Neuronal stem cell (in vitro differentiated cells): ENCODE data around the gene CD302. TPM values are rescaled to one million over a fixed set of nuclear protein-coding genes. Genes with fewer than 3 reads are reported as not detected.
A peak's percentile ranks its signal among the peaks of the same experiment; 100 is the strongest.

ENCODE experiments used
- DNase-seq: peaks from one replicate; pipeline ENCODE4 v3.0.0-alpha.2; 2013; ENCODE audit warnings: low spot score
- H2AFZ ChIP-seq: one replicate; pipeline ENCODE4 v1.6.1; 2013; ENCODE audit warnings: mild to moderate bottlenecking, low read length, inconsistent platforms
- H2AK5ac ChIP-seq: 2 replicates; pipeline ENCODE4 v1.6.1; 2013; ENCODE audit warnings: low read depth, mild to moderate bottlenecking, inconsistent platforms, low read length, moderate library complexity, mixed read lengths
- H2BK120ac ChIP-seq: 2 replicates; pipeline ENCODE4 v1.6.1; 2013; ENCODE audit warnings: low read depth, mild to moderate bottlenecking, inconsistent platforms, low read length, moderate library complexity, mixed read lengths
- H2BK12ac ChIP-seq: one replicate; pipeline ENCODE4 v1.6.1; 2013; ENCODE audit warnings: low read length, inconsistent platforms
- H2BK15ac ChIP-seq: 2 replicates; pipeline ENCODE4 v1.6.1; 2013; ENCODE audit warnings: mild to moderate bottlenecking, low read length, inconsistent platforms, mixed read lengths
- H2BK5ac ChIP-seq: one replicate; pipeline ENCODE4 v1.6.1; 2013; ENCODE audit warnings: inconsistent platforms, mild to moderate bottlenecking, low read length, moderate library complexity
- H3K14ac ChIP-seq: one replicate; pipeline ENCODE4 v1.6.1; 2013; ENCODE audit warnings: low read length, inconsistent platforms
- H3K18ac ChIP-seq: 2 replicates; pipeline ENCODE4 v1.6.1; 2013; ENCODE audit warnings: low read length, inconsistent platforms
- H3K23ac ChIP-seq: 2 replicates; pipeline ENCODE4 v1.6.1; 2013; ENCODE audit warnings: low read depth, mild to moderate bottlenecking, mixed read lengths, low read length, inconsistent platforms; ENCODE audit not compliant: poor library complexity
- H3K27ac ChIP-seq: replicated peaks from 3 replicates; pipeline ENCODE4 v1.5.1; 2013; ENCODE audit warnings: low read length, inconsistent platforms
- H3K27me3 ChIP-seq, 3 experiments: 2 replicates each; pipeline ENCODE4 v1.6.1; 2013; ENCODE audit warnings: low read length in 3 of 3, mild to moderate bottlenecking in 2 of 3, inconsistent platforms in 1 of 3, low read depth in 1 of 3, mixed read lengths in 1 of 3, moderate library complexity in 1 of 3; ENCODE audit not compliant: control insufficient read depth in 3 of 3, insufficient read depth in 3 of 3
- H3K36me3 ChIP-seq, 2 donors: replicated peaks in 1 of 2; 2 replicates each; pipeline ENCODE4 v1.6.1; 2013; ENCODE audit warnings: low read length in 2 of 2; ENCODE audit not compliant: control insufficient read depth in 2 of 2, insufficient read depth in 2 of 2
- H3K4ac ChIP-seq: 2 replicates; pipeline ENCODE4 v1.6.1; 2013; ENCODE audit warnings: inconsistent platforms, mild to moderate bottlenecking, low read length, moderate library complexity
- H3K4me1 ChIP-seq, 2 donors: 1 replicate in 1 of 2; 2 replicates in 1 of 2; pipeline ENCODE4 v1.6.1; 2013; ENCODE audit warnings: low read length in 2 of 2, low read depth in 1 of 2; ENCODE audit not compliant: control insufficient read depth in 2 of 2, insufficient read depth in 1 of 2
- H3K4me2 ChIP-seq: one replicate; pipeline ENCODE4 v1.6.1; 2013; ENCODE audit warnings: mild to moderate bottlenecking, low read length, inconsistent platforms; ENCODE audit not compliant: insufficient read depth, poor library complexity, severe bottlenecking
- H3K4me3 ChIP-seq, 2 donors: 2 replicates each; pipeline ENCODE4 v1.5.1; 2013; ENCODE audit warnings: low read length in 2 of 2, mild to moderate bottlenecking in 2 of 2, inconsistent platforms in 1 of 2, moderate library complexity in 1 of 2
- H3K79me1 ChIP-seq: one replicate; pipeline ENCODE4 v1.6.1; 2013; ENCODE audit warnings: low read depth, mild to moderate bottlenecking, inconsistent platforms, low read length, moderate library complexity
- H3K9ac ChIP-seq: one replicate; pipeline ENCODE4 v1.6.1; 2013; ENCODE audit warnings: mild to moderate bottlenecking, low read depth, low read length, inconsistent platforms; ENCODE audit not compliant: poor library complexity
- H3K9me3 ChIP-seq, 2 donors: replicated peaks in 1 of 2; 2 replicates each; pipeline versions ENCODE3 to v1.6.1; 2013; ENCODE audit warnings: low read length in 2 of 2, mild to moderate bottlenecking in 2 of 2, inconsistent platforms in 1 of 2, low read depth in 1 of 2, mixed read lengths in 1 of 2, moderate library complexity in 1 of 2; ENCODE audit not compliant: control insufficient read depth in 2 of 2, insufficient read depth in 1 of 2
- H4K8ac ChIP-seq: one replicate; pipeline ENCODE4 v1.6.1; 2013; ENCODE audit warnings: low read depth, mild to moderate bottlenecking, inconsistent platforms, low read length, moderate library complexity
- H4K91ac ChIP-seq: one replicate; pipeline ENCODE4 v1.6.1; 2013; ENCODE audit warnings: low read length, low read depth, mild to moderate bottlenecking, inconsistent platforms; ENCODE audit not compliant: poor library complexity
- WGBS, 2 donors: extraction: QIAGEN DNeasy Blood & Tissue Kit; methylation state at CpG; one replicate each; pipeline ENCODE4 v1.1.7; 2013; ENCODE audit warnings: missing lambda C conversion rate in 2 of 2, mixed read lengths in 1 of 2; ENCODE audit not compliant: insufficient read length in 2 of 2, insufficient replicate concordance in 1 of 2; ENCODE audit errors: extremely low coverage in 2 of 2; 5-methylcytosine and 5-hydroxymethylcytosine counted together
- polyA plus RNA-seq, 2 experiments: library from polyadenylated mRNA; stranded (reverse); fragments of 200-250 nt; gene quantifications; one replicate each; pipeline ENCODE4 v1.2.3, GENCODE V29; 2013

The CD302 gene, protein sequence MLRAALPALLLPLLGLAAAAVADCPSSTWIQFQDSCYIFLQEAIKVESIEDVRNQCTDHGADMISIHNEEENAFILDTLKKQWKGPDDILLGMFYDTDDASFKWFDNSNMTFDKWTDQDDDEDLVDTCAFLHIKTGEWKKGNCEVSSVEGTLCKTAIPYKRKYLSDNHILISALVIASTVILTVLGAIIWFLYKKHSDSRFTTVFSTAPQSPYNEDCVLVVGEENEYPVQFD
- polyA plus RNA-seq (2013, experiment 1 of 2) = 0.79 TPM
- 0.96 TPM for polyA plus RNA-seq (2013, experiment 2 of 2)

DNA sequence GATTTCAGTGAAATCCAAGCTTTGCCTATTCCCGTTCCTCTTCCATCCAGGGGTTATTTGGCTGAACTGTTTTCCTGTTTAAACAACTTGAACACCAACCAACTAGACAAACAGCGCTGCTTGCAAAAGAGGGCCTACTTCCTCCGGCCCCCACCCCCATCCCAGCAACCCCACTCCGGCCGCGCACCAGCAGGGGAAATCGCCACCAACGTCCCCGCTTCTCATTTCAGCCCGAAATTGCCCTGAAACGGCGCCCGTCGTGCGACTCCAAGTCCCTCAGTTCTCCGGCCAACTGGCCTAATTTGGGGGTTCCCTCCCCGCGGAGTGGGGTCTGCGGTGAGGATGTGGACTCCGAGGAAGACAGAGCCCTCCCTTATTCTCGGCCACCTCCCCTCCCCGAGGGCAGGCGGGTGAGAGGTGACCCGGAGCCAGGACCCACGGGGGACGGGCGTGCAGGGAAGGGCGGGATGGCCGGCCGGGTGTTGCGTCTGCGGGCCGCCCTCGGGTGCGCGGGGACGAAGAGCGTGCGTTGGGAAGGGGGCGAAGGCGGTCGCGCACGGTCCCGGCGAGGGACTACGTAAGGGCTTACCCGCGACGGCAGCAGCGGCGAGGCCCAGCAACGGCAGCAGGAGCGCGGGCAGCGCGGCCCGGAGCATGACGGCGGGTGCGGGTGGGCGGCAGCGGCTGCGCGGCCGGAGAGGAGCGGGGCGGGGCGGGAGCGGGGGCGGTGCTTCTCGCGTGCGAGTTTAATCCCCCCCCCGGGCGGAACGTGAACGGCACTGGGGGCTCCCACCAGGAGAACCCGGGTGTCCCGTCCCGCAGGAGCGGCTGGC is at the start of gene CD302:
TSS of gene CD302 (minus strand) at position 666 of the 833 bp plus-strand sequence. CDS start at position 656, 10 bp downstream.
- Histone ChIP-seq H3K27me3 (peaks cover 6 to 35% (median 26%) of the 10 kb centered on the region in 3 experiments), H2BK5ac (no peak within 1 kb of the TSS), H2AK5ac (peak within 1 kb of the TSS; percentile 36), H3K14ac (peak within 1 kb of the TSS; percentile 64), H3K18ac (peak within 1 kb of the TSS; percentile 97), H3K27ac (no peak within 1 kb of the TSS), H3K9ac (peak within 1 kb of the TSS; percentile 85), H3K79me1 (no peaks in the 10 kb centered on the region), H2BK15ac (peak within 1 kb of the TSS; percentile 73), H2BK12ac (peak within 1 kb of the TSS; percentile 66), H3K23ac (peak within 1 kb of the TSS; percentile 93), H4K91ac (no peak within 1 kb of the TSS), H2BK120ac (peak within 1 kb of the TSS; percentile 81), H3K9me3 (no peaks in the 10 kb centered on the region), H3K36me3 (no peaks in the 10 kb centered on the region), H2AFZ (peak within 1 kb of the TSS; percentile 84), H3K4me1 (no peaks in the 10 kb centered on the region), H3K4me3 (peak within 1 kb of the TSS; percentile 35 to 85), H4K8ac (peak within 1 kb of the TSS; percentile 27), H3K4me2 (peak within 1 kb of the TSS; percentile 72), H3K4ac (peak within 1 kb of the TSS; percentile 27)
- no CpG with 5 or more reads among the region's 82 CpGs for WGBS, 2 donors
- DNase-seq = peak; percentile 35

DNA sequence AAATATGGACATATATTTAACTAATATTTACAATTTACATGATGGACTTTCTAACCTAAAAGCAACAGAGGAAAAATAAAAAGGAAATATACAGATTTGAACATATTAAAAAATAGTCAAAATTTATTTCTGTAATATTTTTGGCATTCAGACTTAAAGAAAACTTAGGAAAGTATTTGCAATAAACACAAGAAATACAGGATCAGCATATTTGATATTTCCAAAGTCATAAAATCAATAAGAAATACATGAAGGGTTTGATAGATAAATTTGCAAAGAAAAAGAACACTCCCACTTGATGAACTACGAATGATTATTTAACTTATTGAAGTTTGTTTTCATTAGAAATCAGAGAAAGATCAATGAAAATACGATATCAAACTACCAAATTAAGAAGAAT is 48.6 kb upstream of the CD302 start:
- H3K18ac ChIP-seq = no peak overlapping the region
- no peaks in the 10 kb centered on the region for H3K36me3 ChIP-seq
- H3K79me1 ChIP-seq = no peaks in the 10 kb centered on the region
- H2BK120ac ChIP-seq = no peak overlapping the region
- no peaks in the 10 kb centered on the region for H3K4me1 ChIP-seq
- H3K9me3 ChIP-seq = no peaks in the 10 kb centered on the region
- DNase-seq = no peak
- no peak overlapping the region for H3K9ac ChIP-seq
- H4K8ac ChIP-seq = no peak overlapping the region
- no peak overlapping the region for H3K4me2 ChIP-seq
- no peak overlapping the region for H2AFZ ChIP-seq
- H3K27ac ChIP-seq = no peak overlapping the region
- H3K27me3 ChIP-seq = no peaks in the 10 kb centered on the region
- no peak overlapping the region for H3K4ac ChIP-seq
- no CpG with 5 or more reads among the region's 2 CpGs for WGBS, 2 donors
- H2BK15ac ChIP-seq = no peak overlapping the region
- no peak overlapping the region for H3K4me3 ChIP-seq
- no peak overlapping the region for H2AK5ac ChIP-seq
- no peak overlapping the region for H2BK5ac ChIP-seq
- no peak overlapping the region for H3K23ac ChIP-seq
- H4K91ac ChIP-seq = no peak overlapping the region
- H3K14ac ChIP-seq = no peak overlapping the region
- H2BK12ac ChIP-seq = no peak overlapping the region

DNA sequence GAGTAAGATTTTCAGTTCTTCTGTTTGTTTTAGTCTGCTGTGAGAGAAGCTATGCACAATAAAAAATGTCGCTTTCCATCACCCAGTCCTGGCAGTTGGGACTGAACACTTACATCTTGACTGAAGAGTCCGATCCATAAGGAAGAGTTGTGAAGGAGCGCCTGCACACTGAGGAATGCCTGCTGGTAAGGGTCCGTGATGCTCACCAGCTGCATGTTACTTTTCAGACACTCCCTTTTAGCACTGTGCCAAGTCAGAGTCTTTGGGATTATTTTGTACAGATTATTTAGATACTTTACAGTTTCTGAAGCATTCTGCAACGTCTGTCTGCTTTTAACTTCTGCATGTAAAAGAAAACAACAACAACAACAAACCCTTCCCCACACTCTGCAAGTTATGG is 42.6 kb upstream of the CD302 start:
- Histone ChIP-seq H3K27ac (no peak overlapping the region), H2AK5ac (no peak overlapping the region), H3K79me1 (no peaks in the 10 kb centered on the region), H2BK12ac (no peak overlapping the region), H2BK15ac (no peak overlapping the region), H2BK120ac (no peak overlapping the region), H3K4ac (no peak overlapping the region), H3K4me2 (no peak overlapping the region), H3K36me3 (no peaks in the 10 kb centered on the region), H3K9me3 (no peaks in the 10 kb centered on the region), H3K4me3 (no peak overlapping the region), H2AFZ (no peak overlapping the region), H3K23ac (no peak overlapping the region), H4K91ac (no peak overlapping the region), H4K8ac (no peak overlapping the region), H3K4me1 (no peaks in the 10 kb centered on the region), H3K9ac (no peak overlapping the region), H3K27me3 (peaks cover 0 to 3% (median 0%) of the 10 kb centered on the region in 3 experiments), H3K18ac (no peak overlapping the region), H2BK5ac (no peak overlapping the region), H3K14ac (no peak overlapping the region)
- WGBS, 2 donors = no CpG with 5 or more reads among the region's 5 CpGs
- no peak for DNase-seq

DNA sequence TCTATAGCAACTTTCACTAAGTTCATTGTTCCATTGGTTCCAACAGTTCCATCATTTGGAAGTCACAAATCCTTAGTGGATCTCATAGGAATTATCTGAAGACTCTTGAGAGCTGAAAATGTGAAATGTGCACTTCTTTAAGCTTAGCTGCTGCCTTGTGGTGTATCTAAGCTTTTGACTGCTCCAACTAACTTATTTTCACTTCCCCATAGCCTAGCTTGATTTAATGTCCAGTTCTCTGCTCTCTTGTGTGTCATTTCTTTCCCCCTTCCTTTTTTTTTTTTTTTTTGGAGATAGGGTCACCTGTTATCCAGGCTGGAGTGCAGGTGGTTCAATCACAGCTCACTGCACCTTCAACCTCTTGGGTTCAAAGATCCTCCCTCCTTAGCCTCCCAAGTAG is 34.9 kb upstream of the CD302 start:
- H4K91ac ChIP-seq = no peak overlapping the region
- H3K27ac ChIP-seq = no peak overlapping the region
- peaks cover 0 to 3% (median 0%) of the 10 kb centered on the region in 3 experiments for H3K27me3 ChIP-seq
- no peak overlapping the region for H2AK5ac ChIP-seq
- no peaks in the 10 kb centered on the region for H3K36me3 ChIP-seq
- H3K23ac ChIP-seq = no peak overlapping the region
- H3K14ac ChIP-seq = no peak overlapping the region
- DNase-seq = no peak
- no peaks in the 10 kb centered on the region for H3K9me3 ChIP-seq
- no peak overlapping the region for H2BK120ac ChIP-seq
- H2BK15ac ChIP-seq = no peak overlapping the region
- H2BK12ac ChIP-seq = no peak overlapping the region
- no peak overlapping the region for H3K4me3 ChIP-seq
- no peak overlapping the region for H2AFZ ChIP-seq
- no peak overlapping the region for H4K8ac ChIP-seq
- no peak overlapping the region for H3K4me2 ChIP-seq
- no peak overlapping the region for H3K9ac ChIP-seq
- no peak overlapping the region for H3K4ac ChIP-seq
- H2BK5ac ChIP-seq = no peak overlapping the region
- H3K4me1 ChIP-seq = no peaks in the 10 kb centered on the region
- no peak overlapping the region for H3K18ac ChIP-seq
- no peaks in the 10 kb centered on the region for H3K79me1 ChIP-seq
